ENCODE measurements around the gene ARHGAP31. TPM values are rescaled to one million over a fixed set of nuclear protein-coding genes. Genes with fewer than 3 reads are reported as not detected.

Gene ARHGAP31
- total RNA-seq, 4 donors from 2014 or later, result 40.5 to 46.5 (median 44.4) TPM

DNA sequence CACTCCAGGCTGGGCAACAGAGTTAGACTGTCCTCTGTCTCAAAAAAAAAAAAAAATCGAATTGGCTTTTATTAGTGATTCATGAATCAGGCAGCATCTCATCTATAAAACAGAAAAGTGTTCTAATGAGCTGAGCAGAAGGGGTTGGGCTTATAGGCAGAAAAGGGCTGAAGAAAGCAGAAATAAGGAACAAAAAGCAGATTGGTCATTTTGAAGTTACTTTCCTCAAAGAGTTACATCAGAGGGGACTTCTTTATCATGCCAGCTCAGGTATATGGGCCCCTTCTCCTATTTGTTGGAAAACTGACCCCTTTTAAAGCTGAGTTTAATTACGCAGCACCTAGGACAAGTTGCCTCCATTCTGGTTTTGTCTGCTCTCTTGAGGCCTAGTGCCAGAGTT is 173.9 kb downstream of the ARHGAP31 start:
- Histone ChIP-seq H3K27ac (peak overlapping the region in 2 of 4 donors; percentile 82 to 88), H3K4me3 (peak overlapping the region in 1 of 4 donors; percentile 90), H3K4me1 (peaks cover 0 to 28% (median 18%) of the 10 kb centered on the region in 4 donors), H3K36me3 (peaks cover 0 to 20% (median 0%) of the 10 kb centered on the region in 3 donors), H3K27me3 (no peaks in the 10 kb centered on the region), H3K9me3 (no peaks in the 10 kb centered on the region)
- no peak for DNase-seq (ENCODE audit: low spot score in 2 of 2)
- 89 to 93% methylated on average over 2 of the region's 2 CpGs for WGBS, 2 donors
- TF ChIP-seq, protein P1, sequence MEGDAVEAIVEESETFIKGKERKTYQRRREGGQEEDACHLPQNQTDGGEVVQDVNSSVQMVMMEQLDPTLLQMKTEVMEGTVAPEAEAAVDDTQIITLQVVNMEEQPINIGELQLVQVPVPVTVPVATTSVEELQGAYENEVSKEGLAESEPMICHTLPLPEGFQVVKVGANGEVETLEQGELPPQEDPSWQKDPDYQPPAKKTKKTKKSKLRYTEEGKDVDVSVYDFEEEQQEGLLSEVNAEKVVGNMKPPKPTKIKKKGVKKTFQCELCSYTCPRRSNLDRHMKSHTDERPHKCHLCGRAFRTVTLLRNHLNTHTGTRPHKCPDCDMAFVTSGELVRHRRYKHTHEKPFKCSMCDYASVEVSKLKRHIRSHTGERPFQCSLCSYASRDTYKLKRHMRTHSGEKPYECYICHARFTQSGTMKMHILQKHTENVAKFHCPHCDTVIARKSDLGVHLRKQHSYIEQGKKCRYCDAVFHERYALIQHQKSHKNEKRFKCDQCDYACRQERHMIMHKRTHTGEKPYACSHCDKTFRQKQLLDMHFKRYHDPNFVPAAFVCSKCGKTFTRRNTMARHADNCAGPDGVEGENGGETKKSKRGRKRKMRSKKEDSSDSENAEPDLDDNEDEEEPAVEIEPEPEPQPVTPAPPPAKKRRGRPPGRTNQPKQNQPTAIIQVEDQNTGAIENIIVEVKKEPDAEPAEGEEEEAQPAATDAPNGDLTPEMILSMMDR (IDR thresholded peaks at IDR 0.05), result no peak
- no peak for TF ChIP-seq EP300 (IDR thresholded peaks at IDR 0.05)
- TF ChIP-seq POLR2A (IDR thresholded peaks at IDR 0.05), result no peak

- DNase-seq (ENCODE audit: low spot score in 2 of 2), result no peak
- whole genome bisulfite sequencing, 2 donors, result 12 to 13% methylated on average over 16 of the region's 16 CpGs
- peaks cover 0 to 23% (median 14%) of the 10 kb centered on the region in 4 donors for H3K4me1 ChIP-seq
- TF ChIP-seq POLR2A (IDR thresholded peaks at IDR 0.05) (no peak), EP300 (IDR thresholded peaks at IDR 0.05) (no peak)
- TF ChIP-seq, protein P1 (IDR thresholded peaks at IDR 0.05), result no peak
- peak overlapping the region; percentile 62 to 96 (median 92) for H3K4me3 ChIP-seq
- no peaks in the 10 kb centered on the region for H3K9me3 ChIP-seq
- H3K27ac ChIP-seq, result peak overlapping the region in 3 of 4 donors; percentile 74 to 88 (median 82)
- no peaks in the 10 kb centered on the region for H3K27me3 ChIP-seq
- H3K36me3 ChIP-seq, result peaks cover 0 to 34% (median 0%) of the 10 kb centered on the region in 3 donors
Observed at GRCh38 chr3:119469418-119470189, 175.4 kb downstream of the ARHGAP31 start.

Small RNAs within 50 kb of the gene (small RNA-seq; reads per million reads assigned to genes)
- not detected for gene RNU6-1127P

Other genes with a start within 250 kb of the ARHGAP31 start
- not detected for gene TEX55, start 148.2 kb upstream of the ARHGAP31 start, total RNA-seq
- not detected for gene UPK1B, start 120.8 kb upstream of the ARHGAP31 start, total RNA-seq
- gene B4GALT4, start 53.5 kb upstream of the ARHGAP31 start, total RNA-seq, result 10 to 100 TPM; 16.2 to 27.3 (median 21.2) TPM
- 10 to 100 TPM; 23.9 to 62.2 (median 36.7) TPM for gene TMEM39A, start 169.2 kb downstream of the ARHGAP31 start, total RNA-seq
- 10 to 100 TPM; 12.7 to 24.5 (median 13.6) TPM for gene POGLUT1, start 174.6 kb downstream of the ARHGAP31 start, total RNA-seq
- 100 to 1,000 TPM in 1 of 4 donors, 10 to 100 TPM in 3; 57.9 to 104 (median 75.7) TPM for gene TIMMDC1, start 204.2 kb downstream of the ARHGAP31 start, total RNA-seq

Data from tibial nerve (tissue), 4 donors.